NK-92 (cell line): ENCODE results near the gene FGGY.
"Not testable (repeated sequence)": the region's sequence is repeated elsewhere in the genome, so short reads cannot be mapped to it uniquely, and the experiment has no call there.

ENCODE experiments used
- DNase-seq: peaks from one replicate; lab custom pipeline; 2025; ENCODE audit not compliant: unreplicated experiment; lab: John Stamatoyannopoulos, UW

The FGGY gene

GRCh38 chr1:59610499-59610898, 313.6 kb downstream of the FGGY start:
- DNase-seq, result not testable (repeated sequence)

DNA sequence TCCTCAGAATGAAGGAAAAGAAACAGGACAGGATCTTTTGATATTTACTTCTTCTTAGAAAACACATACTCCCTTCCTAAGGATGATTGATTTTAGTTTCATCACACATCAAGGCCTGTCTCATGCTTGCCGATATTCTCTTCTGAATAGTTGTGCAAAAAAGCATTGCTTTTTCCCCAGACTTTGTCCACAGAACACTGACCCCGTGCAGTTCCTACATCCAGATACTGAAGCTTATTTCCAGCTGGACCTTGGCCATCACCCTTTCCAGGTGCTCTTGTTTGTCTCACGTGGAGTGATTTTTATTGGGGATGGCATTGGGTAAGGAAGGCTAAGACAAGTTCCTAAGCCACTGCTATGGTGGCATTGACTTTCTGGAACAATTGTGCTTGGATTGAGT, 320.5 kb downstream of the FGGY start:
- no peak for DNase-seq

GRCh38 chr1:59619557-59619956, 322.7 kb downstream of the FGGY start:
- DNase-seq, result no peak

GRCh38 chr1:59625384-59625783, 328.5 kb downstream of the FGGY start:
- no peak for DNase-seq

GRCh38 chr1:59631561-59632255, 334.8 kb downstream of the FGGY start:
- DNase-seq, result no peak

DNA sequence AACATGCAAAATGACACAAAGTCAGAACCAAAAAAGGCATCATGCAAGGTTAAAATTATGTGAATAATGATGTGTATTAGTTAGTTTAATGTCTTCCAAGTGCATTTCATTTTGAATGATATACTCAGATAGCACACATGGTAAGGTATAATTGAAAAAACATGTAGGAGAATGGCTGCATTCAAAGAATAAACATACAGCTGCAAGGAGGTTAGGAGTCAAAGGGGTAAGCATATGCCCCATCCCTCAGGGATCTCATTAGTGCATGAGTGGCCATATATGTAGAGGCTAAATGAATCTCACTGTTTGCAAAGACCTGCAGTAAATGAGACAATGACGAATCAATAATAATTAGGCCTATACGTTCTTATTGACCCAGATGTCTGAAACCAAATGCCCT, 338.2 kb downstream of the FGGY start:
- DNase-seq, result no peak

DNA sequence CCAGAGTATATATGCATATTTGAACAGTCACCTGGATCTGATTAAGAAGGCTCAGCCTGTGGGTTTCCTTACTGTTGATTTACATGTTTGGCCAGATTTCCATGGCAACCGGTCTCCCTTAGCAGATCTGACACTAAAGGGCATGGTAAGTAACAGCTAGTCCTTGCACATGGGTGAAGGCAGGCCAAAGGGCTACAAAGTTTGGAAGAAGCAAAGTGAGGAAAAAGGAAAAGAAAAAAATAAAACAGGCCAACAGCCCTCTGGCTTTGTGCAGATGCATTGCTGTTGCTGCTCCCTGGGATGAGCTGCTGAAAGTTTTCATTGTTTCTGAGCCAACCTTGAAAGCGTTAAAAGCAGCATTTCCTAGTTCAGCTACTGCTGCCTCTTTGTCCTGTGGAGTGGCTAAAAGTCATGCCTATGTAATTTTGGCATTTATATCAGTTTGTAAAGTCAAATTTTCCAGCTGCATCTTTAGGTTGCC, 341.4 kb downstream of the FGGY start:
- no peak for DNase-seq

DNA sequence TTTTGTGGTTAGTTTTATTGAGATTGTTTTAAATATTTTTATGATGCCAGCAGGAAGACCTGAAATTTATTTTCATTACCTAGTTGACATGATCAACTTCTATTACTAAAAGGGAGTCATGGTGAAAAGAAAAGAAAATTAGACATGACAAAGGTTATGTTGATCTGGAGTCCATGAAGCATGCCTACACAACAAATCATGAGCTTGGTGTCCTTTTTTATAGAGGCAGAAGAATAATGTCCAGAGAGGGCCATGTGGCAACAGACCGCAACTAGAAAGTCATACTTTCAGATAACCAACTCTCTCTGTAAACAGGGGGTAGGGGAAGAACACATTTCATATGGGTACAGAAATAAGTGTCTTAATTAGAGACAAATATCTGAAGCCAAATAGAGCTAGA, 342.4 kb downstream of the FGGY start:
- no peak for DNase-seq

DNA sequence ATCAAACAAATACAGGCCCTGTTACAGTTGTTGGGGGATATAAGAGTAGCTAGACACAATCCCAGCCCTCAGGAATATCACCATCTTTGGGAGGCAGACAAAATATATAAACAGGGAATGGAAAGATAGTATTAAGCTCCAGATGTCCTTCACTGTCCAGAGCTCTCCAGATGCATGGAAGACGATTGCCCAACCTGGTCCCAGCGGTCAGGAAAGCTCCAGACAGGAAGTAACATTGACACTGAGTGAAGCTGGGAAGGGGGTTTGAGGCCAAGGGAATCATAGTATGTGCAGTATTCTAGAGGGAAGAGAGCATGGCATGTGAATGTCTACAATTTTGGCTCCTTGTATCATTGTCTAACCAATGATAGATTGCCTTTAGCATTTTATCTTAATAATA, 344.0 kb downstream of the FGGY start:
- DNase-seq, result no peak

DNA sequence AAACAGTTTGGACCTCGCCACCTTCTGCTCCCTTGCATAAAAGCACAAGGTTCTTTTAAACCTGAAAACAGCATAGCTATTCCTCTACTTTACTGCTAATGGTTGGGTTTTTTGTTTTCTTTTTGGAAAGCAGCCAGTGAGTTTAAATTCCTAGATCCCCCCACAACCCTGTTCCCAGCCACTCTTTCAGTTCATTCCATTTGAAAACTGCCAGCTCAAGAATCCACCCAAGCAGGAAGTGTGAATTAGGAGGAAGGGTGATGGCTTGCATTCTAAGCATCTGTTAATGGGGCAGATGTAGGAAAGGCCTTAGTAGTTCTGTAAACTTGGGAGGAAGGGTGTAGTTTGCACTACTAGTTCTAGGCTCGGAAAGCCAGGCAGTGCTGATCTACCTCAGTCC, 344.9 kb downstream of the FGGY start:
- no peak for DNase-seq

- no peak for DNase-seq
Measured at GRCh38 chr1:59643526-59643925, 346.6 kb downstream of the FGGY start.

GRCh38 chr1:59645893-59646292, 349.0 kb downstream of the FGGY start:
- DNase-seq, result no peak

DNA sequence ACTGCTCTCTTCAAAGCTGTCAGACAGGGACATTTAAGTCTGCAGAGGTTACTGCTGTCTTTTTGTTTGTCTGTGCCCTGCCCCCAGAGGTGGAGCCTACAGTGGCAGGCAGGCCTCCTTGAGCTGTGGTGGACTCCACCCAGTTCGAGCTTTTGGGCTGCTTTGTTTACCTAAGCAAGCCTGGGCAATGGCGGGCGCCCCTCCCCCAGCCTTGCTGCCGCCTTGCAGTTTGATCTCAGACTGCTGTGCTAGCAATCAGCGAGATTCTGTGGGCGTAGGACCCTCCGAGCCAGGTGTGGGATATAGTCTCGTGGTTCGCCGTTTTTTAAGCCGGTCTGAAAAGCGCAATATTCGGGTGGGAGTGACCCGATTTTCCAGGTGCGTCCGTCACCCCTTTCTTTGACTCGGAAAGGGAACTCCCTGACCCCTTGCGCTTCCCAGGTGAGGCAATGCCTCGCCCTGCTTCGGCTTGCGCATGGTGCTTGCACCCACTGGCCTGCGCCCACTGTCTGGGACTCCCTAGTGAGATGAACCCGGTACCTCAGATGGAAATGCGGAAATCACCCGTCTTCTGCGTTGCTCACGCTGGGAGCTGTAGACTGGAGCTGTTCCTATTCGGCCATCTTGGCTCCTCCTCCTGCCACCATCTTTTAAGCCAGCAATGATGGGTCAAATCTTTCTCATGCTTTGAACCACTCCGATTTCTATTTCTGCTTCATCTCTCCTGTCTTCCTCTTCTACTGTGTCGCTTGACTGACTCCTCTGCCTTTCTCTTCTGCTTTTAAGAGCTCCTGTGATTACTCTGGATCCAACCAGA, 356.5 kb downstream of the FGGY start:
- DNase-seq, result not testable (repeated sequence)

DNA sequence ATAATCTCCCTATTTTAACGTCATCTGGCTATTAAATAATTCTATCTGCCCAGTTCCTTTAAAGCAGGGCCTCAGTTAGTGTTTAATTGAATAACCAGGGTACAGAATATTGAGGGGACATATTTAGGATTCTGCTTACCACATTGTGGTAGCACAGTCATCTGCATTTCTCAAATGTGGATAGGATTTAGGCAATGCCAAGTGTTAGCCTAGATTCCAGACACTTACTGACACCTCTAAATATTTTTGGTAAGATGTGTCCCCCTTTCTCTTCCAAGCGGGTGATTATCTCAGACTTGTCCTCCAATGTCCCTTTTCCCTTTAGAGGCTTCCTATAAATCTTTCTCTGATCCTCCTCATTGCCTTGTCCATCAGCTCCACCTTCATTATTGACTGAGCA, 357.1 kb downstream of the FGGY start:
- no peak for DNase-seq

GRCh38 chr1:59657873-59658465, 361.1 kb downstream of the FGGY start:
- DNase-seq, result no peak

GRCh38 chr1:59664166-59664565, 367.3 kb downstream of the FGGY start:
- DNase-seq, result no peak

DNA sequence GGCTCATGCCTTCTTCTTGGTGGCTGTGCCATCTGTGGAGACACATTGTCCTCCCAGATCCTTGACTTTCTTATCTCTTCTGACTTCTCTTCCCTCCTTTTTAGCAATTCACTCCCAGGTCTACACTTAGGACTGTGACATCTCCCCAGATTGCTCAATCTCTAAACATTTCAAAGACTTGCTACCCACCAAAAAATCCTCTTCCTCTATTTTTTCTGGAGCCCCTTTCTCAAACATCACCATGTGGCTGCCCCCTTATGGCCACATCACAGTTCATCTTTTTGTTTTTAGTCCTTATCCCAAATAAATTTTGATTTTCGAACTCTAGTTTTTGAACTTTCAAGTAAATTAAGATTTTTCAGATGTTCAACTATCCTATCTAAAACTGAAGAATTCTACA, 369.2 kb downstream of the FGGY start:
- no peak for DNase-seq

GRCh38 chr1:59667020-59667419, 370.1 kb downstream of the FGGY start:
- no peak for DNase-seq

- DNase-seq, result no peak
Measured at GRCh38 chr1:59669752-59670312, 372.9 kb downstream of the FGGY start.

DNA sequence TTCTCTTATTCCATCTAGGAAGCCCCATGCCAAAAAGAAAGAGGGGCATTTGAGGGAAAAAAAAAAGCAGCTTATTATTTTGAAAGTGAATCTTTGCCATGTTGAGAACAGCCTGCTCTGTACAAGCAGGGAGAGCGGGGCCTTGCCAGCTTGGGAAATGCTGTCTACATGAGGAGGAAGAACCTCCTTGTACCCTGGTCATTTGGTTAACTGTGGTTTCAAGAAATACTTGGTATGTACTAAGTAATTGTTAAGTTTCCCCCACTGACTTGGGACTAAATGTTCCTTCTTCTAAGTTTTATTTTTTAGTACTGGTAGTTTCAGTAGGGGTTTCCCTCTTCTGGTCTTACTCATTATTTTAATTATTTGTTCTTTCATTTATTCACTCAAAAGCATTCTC, 373.8 kb downstream of the FGGY start:
- no peak for DNase-seq

DNA sequence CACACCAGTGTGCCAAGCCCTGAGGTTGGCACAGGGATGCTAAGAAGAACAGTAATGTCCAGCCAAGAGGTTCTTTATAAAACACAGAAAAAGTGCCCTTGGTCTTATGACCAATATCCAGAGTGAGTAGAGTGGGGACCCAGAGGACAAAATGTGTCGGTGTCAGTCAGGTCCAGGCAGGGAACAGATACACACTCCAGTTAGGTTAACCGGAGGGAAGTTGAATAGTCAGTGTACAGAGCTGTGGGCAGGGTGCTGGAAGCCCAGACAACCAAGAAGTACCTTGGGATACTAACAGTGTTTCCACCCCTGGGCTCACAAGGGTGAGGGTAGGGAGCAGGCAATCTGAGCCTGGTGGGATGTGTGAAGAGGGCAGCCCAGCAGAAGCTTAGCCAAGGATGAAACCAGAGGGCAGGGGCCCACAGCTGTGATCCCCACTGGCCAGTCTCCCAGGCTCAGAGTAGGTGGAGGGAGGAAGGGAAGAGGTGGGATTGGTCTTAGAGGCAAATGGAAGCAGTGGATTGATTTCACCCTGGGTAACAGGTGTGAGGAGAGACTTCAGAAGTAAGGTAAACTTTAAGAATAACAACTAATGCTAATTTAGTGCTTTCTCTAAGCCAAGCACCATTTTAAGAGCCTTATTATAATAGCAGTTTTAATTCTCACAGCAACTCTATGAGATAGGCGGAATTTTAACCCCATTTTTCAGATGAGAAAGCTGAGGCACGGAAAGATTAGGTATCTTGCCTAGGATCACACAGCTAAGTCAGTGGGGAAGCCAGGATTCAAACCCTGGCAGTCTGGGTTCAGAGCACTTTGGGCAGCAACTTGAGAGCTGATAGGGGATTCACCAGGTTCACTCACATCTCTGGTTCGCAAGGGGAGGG, 374.4 kb downstream of the FGGY start:
- no peak for DNase-seq
